IPS-15b (cell line): Measurements from ENCODE around the gene EPC2.
"Not testable (repeated sequence)": the region's sequence is repeated elsewhere in the genome, so short reads cannot be mapped to it uniquely, and the experiment has no call there.

Source experiments
- H3K27me3 ChIP-seq: one replicate; pipeline ENCODE4 v1.6.1; 2013; ENCODE audit warnings: low read length; ENCODE audit not compliant: control insufficient read depth, insufficient read depth
- H3K36me3 ChIP-seq: one replicate; pipeline ENCODE4 v1.6.1; 2013; ENCODE audit warnings: low read length; ENCODE audit not compliant: control insufficient read depth, insufficient read depth
- H3K4me1 ChIP-seq: one replicate; pipeline ENCODE4 v1.6.1; 2013; ENCODE audit warnings: mild to moderate bottlenecking, low read length; ENCODE audit not compliant: control insufficient read depth, insufficient read depth
- H3K4me3 ChIP-seq: one replicate; pipeline ENCODE4 v1.5.1; 2013; ENCODE audit warnings: low read depth, low read length
- H3K9ac ChIP-seq: one replicate; pipeline ENCODE4 v1.6.1; 2013; ENCODE audit warnings: low read depth, mild to moderate bottlenecking, low read length
- H3K9me3 ChIP-seq: one replicate; pipeline ENCODE4 v1.6.1; 2013; ENCODE audit warnings: mild to moderate bottlenecking, low read length; ENCODE audit not compliant: control insufficient read depth, insufficient read depth

The EPC2 gene

DNA sequence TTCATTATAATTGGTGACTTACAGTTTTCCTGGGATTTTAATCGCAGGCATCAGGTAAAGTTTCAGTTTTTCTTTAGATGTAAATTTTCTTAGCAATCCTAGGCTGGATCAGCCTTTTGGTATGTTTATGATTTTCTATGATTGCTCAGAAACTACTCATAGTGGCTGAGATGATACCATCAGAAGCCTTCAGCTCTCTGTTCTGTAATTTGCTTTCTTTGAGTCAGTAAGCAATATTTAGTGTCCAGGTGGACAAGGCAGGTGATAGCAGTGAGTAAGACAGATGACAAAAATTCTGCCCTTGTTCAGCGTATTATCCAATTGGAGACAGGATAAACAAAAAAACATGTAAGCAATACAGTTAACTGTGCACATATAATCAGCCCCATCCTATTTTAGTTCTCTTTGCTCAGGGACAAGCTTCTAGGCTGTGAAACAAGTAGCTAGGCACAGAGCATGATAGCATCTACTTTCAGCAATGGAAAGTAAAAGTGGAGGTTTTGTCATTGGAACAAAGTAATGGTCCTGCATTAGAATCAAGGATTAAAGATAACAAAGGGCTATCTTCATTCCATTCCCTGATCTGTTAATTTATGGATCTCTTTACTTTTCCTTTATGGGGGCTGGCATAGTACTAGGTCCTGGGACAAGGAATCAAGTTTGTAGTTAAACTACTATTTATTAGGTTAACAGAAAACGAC, 100.8 kb downstream of the EPC2 start:
- Histone ChIP-seq H3K4me1 (peaks cover 3% of the 10 kb centered on the region), H3K9ac (no peak overlapping the region), H3K9me3 (no peaks in the 10 kb centered on the region), H3K4me3 (no peak overlapping the region), H3K27me3 (no peaks in the 10 kb centered on the region), H3K36me3 (no peaks in the 10 kb centered on the region)

DNA sequence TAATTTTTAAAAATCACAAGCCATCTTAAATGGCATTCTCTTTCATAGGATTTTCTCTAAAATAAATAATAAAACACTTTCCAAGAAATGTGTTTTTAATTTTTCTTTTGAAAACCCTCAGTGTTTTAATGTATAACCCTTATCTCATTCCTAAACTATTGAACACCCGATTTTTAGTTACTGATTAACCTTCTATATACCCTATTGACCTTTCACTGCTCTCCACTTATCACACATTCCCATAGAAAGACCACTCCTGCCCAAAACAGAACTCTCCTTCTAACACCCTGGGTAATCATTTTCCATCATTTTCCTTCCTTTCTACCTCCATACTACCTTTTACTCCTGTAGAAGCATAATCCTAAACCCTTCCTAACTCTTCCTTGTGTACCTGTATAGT, 102.4 kb downstream of the EPC2 start:
- H3K27me3 ChIP-seq, result no peaks in the 10 kb centered on the region
- H3K9ac ChIP-seq, result no peak overlapping the region
- H3K4me1 ChIP-seq, result peaks cover 12% of the 10 kb centered on the region
- H3K9me3 ChIP-seq, result no peaks in the 10 kb centered on the region
- H3K4me3 ChIP-seq, result no peak overlapping the region
- no peaks in the 10 kb centered on the region for H3K36me3 ChIP-seq

DNA sequence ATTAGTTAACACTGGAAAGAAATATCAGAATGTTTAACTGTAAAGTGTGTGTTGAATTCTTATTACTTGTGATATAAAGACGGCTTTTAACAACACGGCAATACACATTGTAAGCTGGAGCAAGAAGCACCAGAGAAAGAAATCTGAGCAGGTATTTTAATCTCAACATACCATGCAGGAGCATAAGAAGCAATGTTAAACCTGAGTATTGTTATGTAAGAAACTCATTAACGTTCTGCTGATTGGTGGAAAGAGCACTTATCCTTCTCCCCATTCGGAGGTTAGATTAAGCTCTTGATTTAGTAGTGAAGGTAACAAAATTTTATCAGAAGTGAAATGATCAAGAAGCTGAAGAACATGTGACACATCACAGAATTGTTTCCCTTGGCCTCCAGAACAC, 107.4 kb downstream of the EPC2 start:
- no peaks in the 10 kb centered on the region for H3K27me3 ChIP-seq
- H3K4me3 ChIP-seq, result no peak overlapping the region
- H3K36me3 ChIP-seq, result no peaks in the 10 kb centered on the region
- no peaks in the 10 kb centered on the region for H3K9me3 ChIP-seq
- peaks cover 27% of the 10 kb centered on the region for H3K4me1 ChIP-seq
- no peak overlapping the region for H3K9ac ChIP-seq

DNA sequence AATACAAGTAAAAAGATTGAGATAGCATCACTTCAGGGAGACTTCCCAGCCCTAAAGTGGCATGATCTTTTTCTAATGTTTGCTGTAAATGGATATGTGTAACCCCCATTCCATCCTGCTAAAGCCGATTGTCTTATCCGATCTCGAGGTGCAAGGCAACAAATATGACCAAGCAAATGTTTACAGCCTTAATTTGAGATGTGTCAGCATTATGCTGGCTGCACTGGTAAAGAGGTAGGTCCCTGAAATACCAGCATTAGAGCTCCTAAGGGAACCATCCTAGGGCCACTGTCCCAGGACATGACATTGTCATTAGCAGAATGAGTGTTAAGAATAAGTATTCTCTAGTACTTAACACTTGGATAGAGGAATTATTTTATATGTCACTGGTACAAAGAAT, 108.4 kb downstream of the EPC2 start:
- no peak overlapping the region for H3K9ac ChIP-seq
- H3K9me3 ChIP-seq, result no peaks in the 10 kb centered on the region
- peaks cover 27% of the 10 kb centered on the region for H3K4me1 ChIP-seq
- H3K36me3 ChIP-seq, result no peaks in the 10 kb centered on the region
- no peaks in the 10 kb centered on the region for H3K27me3 ChIP-seq
- H3K4me3 ChIP-seq, result no peak overlapping the region

DNA sequence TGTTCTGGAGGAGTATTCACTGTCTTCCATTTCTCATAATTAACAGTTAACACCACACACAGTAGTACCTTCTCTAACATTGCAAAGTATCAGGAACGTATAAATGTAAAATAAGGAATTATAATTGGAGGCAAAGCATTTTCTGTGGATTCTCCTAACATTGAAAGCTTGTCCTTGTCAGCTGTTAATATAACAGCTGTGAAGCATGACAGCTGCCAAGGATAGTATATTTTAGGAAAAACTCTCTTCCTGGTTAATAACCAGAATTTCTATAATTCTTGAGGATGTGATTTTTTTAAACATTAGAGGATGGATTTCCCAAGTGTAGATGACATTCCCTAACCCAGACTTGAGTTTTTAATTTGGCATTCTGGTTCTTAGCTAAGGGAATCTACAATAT, 110.3 kb downstream of the EPC2 start:
- H3K9ac ChIP-seq, result no peak overlapping the region

DNA sequence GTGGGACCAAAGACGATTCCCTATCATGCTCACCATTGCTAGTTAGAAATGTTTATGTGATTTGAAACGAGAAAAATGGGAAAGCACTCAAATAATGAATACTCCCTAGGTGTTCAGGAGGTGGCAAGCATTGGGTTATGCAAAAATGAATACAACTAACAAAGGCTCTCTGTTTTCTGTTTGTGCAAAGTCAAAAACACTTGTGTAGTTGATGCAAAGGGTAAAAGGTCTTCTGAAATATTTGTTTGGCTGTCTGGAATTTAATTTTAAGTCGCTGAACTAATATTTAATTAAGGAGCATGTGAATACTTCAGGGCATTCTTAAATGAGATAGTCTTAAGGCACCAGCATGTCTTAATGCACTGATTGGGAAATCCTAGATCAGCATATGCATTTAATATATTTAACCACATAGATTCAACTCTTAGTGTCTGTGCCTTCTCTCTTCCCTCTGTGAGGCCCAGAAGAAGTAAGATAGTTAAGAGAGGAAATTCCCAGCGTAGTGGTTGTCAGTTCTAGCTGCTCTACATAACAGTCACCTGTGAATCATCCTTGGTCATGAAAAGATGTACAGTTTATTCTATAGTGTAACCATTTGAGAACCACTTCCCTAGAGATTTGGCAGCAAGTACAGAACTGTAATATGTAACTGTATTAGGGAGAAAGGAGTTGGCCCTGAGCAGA, 111.9 kb downstream of the EPC2 start:
- peaks cover 21% of the 10 kb centered on the region for H3K4me1 ChIP-seq
- H3K36me3 ChIP-seq, result no peaks in the 10 kb centered on the region
- no peak overlapping the region for H3K9ac ChIP-seq
- no peaks in the 10 kb centered on the region for H3K9me3 ChIP-seq
- H3K4me3 ChIP-seq, result no peak overlapping the region
- no peaks in the 10 kb centered on the region for H3K27me3 ChIP-seq

More for the DNA sequence above, 110.3 kb downstream of the EPC2 start:
- Histone ChIP-seq H3K4me1 (peaks cover 27% of the 10 kb centered on the region), H3K9me3 (no peaks in the 10 kb centered on the region), H3K36me3 (no peaks in the 10 kb centered on the region), H3K27me3 (no peaks in the 10 kb centered on the region), H3K4me3 (no peak overlapping the region)

DNA sequence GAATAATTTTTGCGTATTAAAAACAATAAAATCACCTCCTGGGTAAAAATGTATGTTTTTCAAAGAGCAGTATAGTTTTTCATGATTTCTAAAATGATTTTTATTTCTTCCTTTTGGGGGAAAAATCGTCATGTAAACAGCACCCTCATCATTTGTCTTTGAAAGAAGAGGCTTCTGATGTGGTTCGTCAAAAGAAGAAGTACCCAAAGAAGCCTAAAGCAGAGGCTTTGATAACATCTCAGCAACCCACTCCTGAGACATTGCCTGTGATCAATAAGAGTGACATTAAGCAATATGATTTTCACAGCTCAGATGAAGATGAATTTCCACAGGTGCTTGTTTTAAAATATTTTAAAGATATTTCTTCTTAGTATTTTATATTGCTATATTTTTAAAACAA, 120.3 kb downstream of the EPC2 start:
- H3K36me3 ChIP-seq, result peaks cover 3% of the 10 kb centered on the region
- H3K4me3 ChIP-seq, result no peak overlapping the region
- H3K4me1 ChIP-seq, result no peaks in the 10 kb centered on the region
- H3K27me3 ChIP-seq, result no peaks in the 10 kb centered on the region
- no peaks in the 10 kb centered on the region for H3K9me3 ChIP-seq
- no peak overlapping the region for H3K9ac ChIP-seq

DNA sequence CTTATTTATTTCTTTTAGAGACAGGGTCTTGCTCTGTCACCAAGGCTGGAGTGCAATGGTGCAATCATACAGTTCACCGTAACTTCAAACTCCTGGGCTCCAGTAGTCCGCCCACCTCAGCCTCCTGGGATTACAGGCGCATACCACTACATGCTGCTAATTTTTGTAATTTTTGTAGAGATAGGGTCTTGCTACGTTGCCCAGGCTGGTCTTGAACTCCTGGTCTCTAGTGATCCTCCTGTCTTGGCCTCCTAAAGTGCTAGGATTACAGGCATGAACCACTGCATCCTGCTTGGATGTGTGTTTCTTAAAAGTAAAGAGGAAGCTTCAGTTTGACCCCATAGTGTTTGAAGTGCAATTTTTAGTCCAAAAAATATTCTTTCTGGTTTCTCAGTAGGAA, 125.5 kb downstream of the EPC2 start:
- H3K4me3 ChIP-seq, result no peak overlapping the region
- peaks cover 3% of the 10 kb centered on the region for H3K36me3 ChIP-seq
- H3K9me3 ChIP-seq, result no peaks in the 10 kb centered on the region
- no peak overlapping the region for H3K9ac ChIP-seq
- H3K27me3 ChIP-seq, result no peaks in the 10 kb centered on the region
- no peaks in the 10 kb centered on the region for H3K4me1 ChIP-seq

DNA sequence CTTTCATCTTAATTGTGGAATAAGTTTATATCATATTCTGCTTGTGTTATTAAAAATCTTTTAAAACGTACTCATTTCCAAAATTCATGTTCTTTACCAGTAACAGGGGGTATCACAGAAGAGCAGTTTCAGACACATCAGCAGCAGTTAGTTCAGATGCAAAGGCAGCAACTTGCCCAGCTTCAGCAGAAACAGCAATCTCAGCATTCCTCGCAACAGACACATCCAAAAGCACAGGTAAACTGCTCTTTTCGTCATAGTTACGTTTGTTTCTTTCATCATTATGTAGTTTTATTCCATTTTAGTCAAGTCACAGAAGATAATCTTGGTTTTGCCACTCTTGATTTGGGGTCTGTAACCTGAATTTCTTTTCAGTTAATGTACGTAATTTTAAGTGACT, 137.0 kb downstream of the EPC2 start:
- no peak overlapping the region for H3K4me3 ChIP-seq
- no peak overlapping the region for H3K9ac ChIP-seq
- H3K27me3 ChIP-seq, result no peaks in the 10 kb centered on the region
- no peaks in the 10 kb centered on the region for H3K9me3 ChIP-seq
- no peaks in the 10 kb centered on the region for H3K4me1 ChIP-seq
- H3K36me3 ChIP-seq, result peaks cover 7% of the 10 kb centered on the region

DNA sequence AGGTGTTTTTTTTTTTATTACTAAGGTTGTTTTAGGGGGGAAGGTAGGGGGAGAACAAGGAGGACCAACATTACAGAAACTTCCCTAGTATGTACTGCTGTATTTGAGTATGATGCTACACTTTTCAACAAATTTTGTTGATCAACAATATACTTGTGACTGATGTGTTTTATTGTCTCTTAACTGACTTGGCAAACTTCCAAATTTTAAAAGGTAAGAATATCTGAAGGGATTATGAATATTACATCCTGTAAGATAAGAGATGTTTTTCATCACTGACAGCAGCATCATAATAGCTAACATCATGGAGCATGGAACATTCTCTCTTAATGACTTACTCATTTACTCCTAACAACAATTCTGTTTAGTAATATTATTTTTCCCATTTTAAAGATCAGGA, 144.5 kb downstream of the EPC2 start:
- no peaks in the 10 kb centered on the region for H3K27me3 ChIP-seq
- H3K4me3 ChIP-seq, result no peak overlapping the region
- no peaks in the 10 kb centered on the region for H3K4me1 ChIP-seq
- H3K9me3 ChIP-seq, result no peaks in the 10 kb centered on the region
- H3K9ac ChIP-seq, result no peak overlapping the region
- H3K36me3 ChIP-seq, result peaks cover 7% of the 10 kb centered on the region

DNA sequence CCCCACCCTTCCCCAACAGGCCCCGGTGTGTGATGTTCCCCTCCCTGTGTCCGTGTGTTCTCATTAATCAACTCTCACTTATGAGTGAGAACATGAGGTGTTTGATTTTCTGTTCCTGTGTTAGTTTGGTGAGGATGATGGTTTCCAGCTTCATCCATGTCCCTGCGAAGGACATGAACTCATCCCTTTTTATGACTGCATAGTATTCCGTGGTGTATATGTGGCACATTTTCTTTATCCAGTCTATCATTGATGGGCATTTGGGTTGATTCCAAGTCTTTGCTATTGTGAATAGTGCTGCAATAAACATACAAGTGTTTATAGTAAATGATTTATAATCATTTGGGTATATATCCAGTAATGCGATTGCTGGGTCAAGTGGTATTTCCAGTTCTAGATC, 145.6 kb downstream of the EPC2 start:
- H3K4me1 ChIP-seq, result not testable (repeated sequence)

DNA sequence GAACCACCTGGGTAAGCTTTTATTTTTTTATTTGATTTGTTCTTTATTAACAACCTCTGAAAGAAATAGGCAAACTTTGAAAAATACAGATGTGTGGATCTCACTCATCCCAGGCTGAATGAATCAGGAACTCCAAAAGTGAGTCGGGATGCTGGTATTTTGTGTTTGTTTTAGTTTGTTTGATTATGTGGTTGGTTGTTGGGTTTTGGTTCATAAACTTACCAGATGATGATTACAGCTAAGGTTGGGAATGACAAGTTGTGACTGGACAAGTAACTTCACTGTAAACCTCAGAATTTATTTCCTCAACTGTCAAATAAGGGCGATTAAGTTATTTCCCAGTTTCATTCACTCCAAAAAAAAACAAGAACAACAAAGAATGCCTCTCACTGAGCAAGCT, 150.0 kb downstream of the EPC2 start:
- Histone ChIP-seq H3K4me1 (no peaks in the 10 kb centered on the region), H3K4me3 (no peak overlapping the region), H3K27me3 (no peaks in the 10 kb centered on the region), H3K9me3 (no peaks in the 10 kb centered on the region), H3K36me3 (no peaks in the 10 kb centered on the region), H3K9ac (no peak overlapping the region)

More for the DNA sequence above, 145.6 kb downstream of the EPC2 start:
- H3K36me3 ChIP-seq, H3K9ac ChIP-seq, H3K4me3 ChIP-seq, H3K27me3 ChIP-seq, H3K9me3 ChIP-seq: not testable (repeated sequence)
